Activated naive CD8-positive, alpha-beta T cell treated with anti-CD3 and anti-CD28 coated beads, Interleukin-2, amount 50 U/mL, for 24 hours (primary cell): Measurements from ENCODE around the gene ETV6.

ENCODE experiments used
- ATAC-seq: fragments of 150-1000 bp; cut with Tn5 transposase; one replicate; pipeline ENCODE4 v1.10.0; 2021
- DNase-seq: peaks from one replicate; pipeline ENCODE4 v3.0.0; 2021
- H3K27ac Mint-ChIP-seq: one replicate; pipeline ENCODE4 v1.8.0; 2021; ENCODE audit warnings: mild to moderate bottlenecking, mixed read lengths
- H3K27me3 Mint-ChIP-seq: one replicate; pipeline ENCODE4 v1.8.0; 2021; ENCODE audit warnings: mixed read lengths
- H3K36me3 Mint-ChIP-seq: one replicate; pipeline ENCODE4 v1.8.0; 2021; ENCODE audit warnings: low read depth, mixed read lengths
- H3K4me1 Mint-ChIP-seq: one replicate; pipeline ENCODE4 v1.8.0; 2021; ENCODE audit warnings: mixed read lengths
- H3K4me3 Mint-ChIP-seq: one replicate; pipeline ENCODE4 v1.8.0; 2021; ENCODE audit warnings: mild to moderate bottlenecking, moderate library complexity, mixed read lengths
- H3K9me3 Mint-ChIP-seq: one replicate; pipeline ENCODE4 v1.8.0; 2021; ENCODE audit warnings: mixed read lengths

The ETV6 gene

DNA sequence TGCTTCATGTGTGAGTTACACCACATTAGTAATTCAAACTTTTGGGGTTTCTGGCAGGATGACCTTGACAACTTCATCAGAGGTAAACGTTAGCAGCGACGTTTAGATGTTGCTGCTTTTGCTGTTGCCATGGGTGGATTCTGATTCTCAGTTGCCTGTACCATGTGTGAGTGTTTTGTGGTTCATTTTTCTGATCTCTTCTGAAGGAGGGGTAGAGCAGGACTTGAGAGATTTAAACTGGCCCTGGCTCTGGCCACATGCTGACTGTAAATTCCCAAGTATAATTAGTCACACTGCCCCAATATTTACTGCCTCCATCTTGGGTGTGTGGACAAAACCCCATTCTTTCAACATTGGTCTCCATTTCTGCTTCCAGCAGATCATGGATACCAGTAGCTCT lies 110.4 kb downstream of the ETV6 start:
- Mint-ChIP-seq H3K9me3 (no peaks in the 10 kb centered on the region), H3K4me1 (peaks cover 59% of the 10 kb centered on the region), H3K4me3 (no peak overlapping the region), H3K27me3 (no peaks in the 10 kb centered on the region), H3K27ac (no peak overlapping the region), H3K36me3 (peaks cover 12% of the 10 kb centered on the region)
- ATAC-seq (no peak), DNase-seq (no peak)

DNA sequence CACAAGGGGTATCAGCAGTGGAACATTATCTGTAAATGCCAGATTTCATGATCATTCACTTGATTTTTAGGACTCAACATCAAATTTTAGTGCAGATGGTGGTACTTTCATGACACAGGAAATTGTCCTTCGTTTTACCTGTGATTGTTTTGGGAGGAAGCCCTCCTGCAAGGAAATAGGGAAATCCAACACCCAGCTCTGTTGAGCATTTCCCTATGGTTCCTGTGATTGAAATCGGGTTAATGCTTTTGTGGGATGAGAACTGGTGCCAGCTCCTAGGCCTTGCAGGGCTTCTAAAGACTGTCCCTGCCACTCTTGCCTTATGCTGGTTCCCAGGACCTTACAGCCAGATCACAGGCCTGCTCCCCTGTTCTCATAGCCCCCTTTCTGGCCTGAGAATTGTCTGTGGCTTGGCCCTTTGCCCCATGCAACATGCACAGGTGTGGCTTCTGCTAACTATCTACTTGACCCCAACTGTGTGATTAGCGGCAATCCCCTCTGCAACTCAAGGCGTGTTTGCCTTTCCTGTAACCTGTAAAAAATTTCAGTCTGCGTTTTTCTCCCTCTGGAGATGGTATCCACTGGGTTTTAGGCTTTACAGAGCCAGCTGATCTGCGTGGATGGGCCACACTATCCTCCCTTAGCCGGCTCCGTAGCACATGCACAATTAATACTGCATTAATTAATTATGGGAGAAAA lies 112.5 kb downstream of the ETV6 start:
- Mint-ChIP-seq H3K36me3 (peaks cover 7% of the 10 kb centered on the region), H3K27me3 (no peaks in the 10 kb centered on the region), H3K27ac (peak overlapping the region; percentile 76), H3K4me1 (peaks cover 78% of the 10 kb centered on the region), H3K9me3 (no peaks in the 10 kb centered on the region), H3K4me3 (no peak overlapping the region)
- DNase-seq (no peak), ATAC-seq (no peak)

DNA sequence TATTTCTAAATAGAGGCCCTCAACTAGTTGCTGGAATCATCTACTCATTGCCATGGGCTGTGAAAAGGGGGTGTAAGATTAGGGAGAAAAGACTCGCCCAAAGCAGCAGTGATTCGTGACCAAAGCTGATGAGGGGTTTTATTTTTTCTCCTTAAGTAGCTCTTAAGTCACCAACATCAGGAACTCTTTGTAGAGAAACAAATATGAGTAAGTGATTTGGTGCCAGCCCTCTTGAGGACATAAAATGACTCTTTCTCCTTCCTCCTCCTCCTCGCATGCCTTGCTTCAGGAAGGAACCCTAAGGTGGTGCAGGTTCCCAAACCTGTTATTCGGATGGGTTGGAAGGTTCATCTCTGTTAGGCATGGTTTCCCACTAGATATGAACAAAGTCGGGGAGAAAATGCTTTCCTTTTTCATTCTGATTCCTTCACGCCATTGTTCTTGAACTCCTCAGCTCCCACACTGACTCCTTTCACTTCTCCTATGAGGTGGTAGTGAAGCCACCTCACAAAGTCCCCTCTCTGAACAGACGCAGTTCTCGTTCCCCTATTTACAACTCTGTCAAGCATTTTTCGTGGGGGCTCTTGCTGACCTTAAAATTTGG lies 113.4 kb downstream of the ETV6 start:
- peak; percentile 12 for ATAC-seq
- Mint-ChIP-seq H3K36me3 (peaks cover 6% of the 10 kb centered on the region), H3K27me3 (no peaks in the 10 kb centered on the region), H3K9me3 (no peaks in the 10 kb centered on the region), H3K27ac (peak overlapping the region; percentile 76), H3K4me1 (peaks cover 86% of the 10 kb centered on the region), H3K4me3 (peak overlapping the region; percentile 22)
- no peak for DNase-seq

DNA sequence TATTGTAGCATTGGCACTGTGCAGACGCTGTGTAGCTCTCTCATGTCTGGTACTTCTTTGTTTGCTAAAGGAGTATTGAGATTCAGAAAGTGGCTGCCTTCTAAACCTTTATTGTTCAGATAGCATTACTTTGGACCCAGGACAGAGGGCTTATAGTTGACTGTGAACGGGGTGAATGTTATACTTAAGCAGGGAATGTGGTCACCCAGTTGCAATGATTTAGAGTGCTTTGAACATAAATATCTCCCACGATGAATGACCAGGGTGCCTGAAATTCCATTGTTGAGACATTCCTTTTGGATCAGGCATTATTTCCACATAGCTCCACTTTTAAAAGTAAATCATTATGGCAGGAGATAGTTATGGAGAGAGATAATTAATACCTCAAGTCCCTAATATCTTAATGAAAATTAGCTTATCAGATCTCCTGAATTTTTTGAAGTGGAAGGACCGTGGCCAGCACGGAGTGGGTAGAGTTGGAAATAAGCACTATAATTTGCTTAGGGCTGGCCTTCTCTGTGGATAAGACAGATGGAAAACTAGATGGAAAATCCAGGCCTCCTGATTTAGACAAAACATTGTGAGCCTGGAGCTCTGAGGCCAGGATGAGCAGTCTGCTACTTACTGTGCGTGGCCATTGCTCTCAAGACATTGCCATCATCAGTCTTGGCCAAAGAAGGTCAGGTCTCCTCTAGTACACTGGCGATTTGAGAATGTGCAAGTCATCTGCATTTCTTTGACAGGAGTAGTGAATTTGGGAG lies 114.5 kb downstream of the ETV6 start:
- no peak for DNase-seq
- Mint-ChIP-seq H3K27me3 (no peaks in the 10 kb centered on the region), H3K36me3 (peaks cover 6% of the 10 kb centered on the region), H3K4me3 (no peak overlapping the region), H3K27ac (no peak overlapping the region), H3K9me3 (no peaks in the 10 kb centered on the region), H3K4me1 (peaks cover 89% of the 10 kb centered on the region)
- no peak for ATAC-seq

GRCh38 chr12:11764837-11765236 lies 115.4 kb downstream of the ETV6 start:
- no peak overlapping the region for H3K4me3 Mint-ChIP-seq
- H3K36me3 Mint-ChIP-seq: peaks cover 10% of the 10 kb centered on the region
- peak overlapping the region; percentile 88 for H3K27ac Mint-ChIP-seq
- ATAC-seq (no peak), DNase-seq (no peak)
- no peaks in the 10 kb centered on the region for H3K9me3 Mint-ChIP-seq
- H3K27me3 Mint-ChIP-seq: no peaks in the 10 kb centered on the region
- peaks cover 91% of the 10 kb centered on the region for H3K4me1 Mint-ChIP-seq

DNA sequence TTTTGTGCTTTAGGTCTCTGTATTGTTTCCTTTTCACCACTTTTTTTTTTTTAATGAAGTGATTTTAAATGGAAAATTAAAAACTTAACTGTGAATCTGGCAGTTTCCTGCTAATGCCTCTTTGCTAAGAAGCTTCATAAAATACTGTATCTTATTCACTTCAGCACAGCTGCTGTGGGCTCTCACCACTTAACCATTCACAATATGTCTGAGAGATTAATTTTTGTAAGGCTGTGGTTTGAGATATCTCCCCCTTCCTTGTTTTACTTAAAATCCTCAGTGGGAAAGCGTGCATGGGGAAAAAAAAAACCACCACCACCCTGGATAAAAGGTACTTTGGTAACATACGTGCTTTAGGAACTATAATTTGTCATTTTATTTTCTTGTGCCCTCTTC lies 115.9 kb downstream of the ETV6 start:
- peak overlapping the region; percentile 60 for H3K4me3 Mint-ChIP-seq
- H3K27me3 Mint-ChIP-seq: no peaks in the 10 kb centered on the region
- DNase-seq (no peak), ATAC-seq (peak; percentile 38)
- no peaks in the 10 kb centered on the region for H3K9me3 Mint-ChIP-seq
- H3K27ac Mint-ChIP-seq: peak overlapping the region; percentile 88
- peaks cover 10% of the 10 kb centered on the region for H3K36me3 Mint-ChIP-seq
- peaks cover 94% of the 10 kb centered on the region for H3K4me1 Mint-ChIP-seq

DNA sequence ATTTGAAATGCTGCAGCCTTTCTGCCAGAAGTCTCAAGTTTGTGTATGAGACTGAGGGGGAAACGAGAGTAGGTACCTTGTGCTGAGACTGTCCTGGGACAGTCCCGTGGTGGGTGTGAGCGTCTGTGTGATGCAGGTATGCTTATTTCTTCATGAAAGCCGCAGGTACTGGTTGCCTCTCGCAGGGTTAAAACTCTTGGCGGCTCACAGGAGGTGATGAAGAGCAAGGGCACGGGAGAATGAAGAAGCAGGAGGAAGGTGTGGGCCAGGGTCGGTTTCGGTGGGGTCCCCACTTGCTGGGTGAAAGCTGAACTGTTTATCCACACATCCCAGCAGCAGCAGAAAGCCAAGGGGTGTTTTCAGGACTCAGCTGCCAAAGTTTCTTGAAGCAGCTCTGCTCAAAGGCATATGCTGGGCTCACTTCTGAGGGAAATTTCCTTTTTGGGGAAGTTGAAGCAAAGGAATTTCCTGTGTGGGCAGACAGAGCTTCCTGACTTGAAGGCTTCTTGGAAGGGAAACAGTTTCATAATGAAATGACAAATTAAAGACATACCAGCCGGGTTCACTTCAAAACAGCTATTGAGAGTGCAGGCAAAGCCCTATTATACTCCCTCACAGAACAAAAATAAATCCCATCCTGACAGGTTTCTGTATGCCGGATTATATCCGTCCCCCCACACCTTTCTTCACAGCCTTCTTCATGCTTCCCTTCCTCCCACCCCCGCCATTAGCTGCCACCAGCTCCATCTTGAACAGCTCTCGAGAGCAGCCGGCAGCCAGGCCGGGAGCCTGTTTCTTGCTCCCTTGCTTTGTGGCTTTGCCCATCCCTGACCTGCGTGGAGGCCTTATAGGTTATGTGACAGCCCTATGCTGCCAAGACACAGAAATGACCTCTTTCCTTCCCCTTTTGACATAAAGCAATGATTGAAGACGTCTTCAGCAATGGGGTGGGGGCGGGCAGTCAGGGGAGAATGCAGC lies 116.6 kb downstream of the ETV6 start:
- H3K27me3 Mint-ChIP-seq: no peaks in the 10 kb centered on the region
- H3K36me3 Mint-ChIP-seq: peaks cover 10% of the 10 kb centered on the region
- ATAC-seq (peak; percentile 94), DNase-seq (peak; percentile 63)
- peak overlapping the region; percentile 88 for H3K27ac Mint-ChIP-seq
- peak overlapping the region; percentile 60 for H3K4me3 Mint-ChIP-seq
- peaks cover 96% of the 10 kb centered on the region for H3K4me1 Mint-ChIP-seq
- no peaks in the 10 kb centered on the region for H3K9me3 Mint-ChIP-seq

- ATAC-seq (no peak), DNase-seq (no peak)
- peaks cover 10% of the 10 kb centered on the region for H3K36me3 Mint-ChIP-seq
- no peaks in the 10 kb centered on the region for H3K27me3 Mint-ChIP-seq
- H3K9me3 Mint-ChIP-seq: no peaks in the 10 kb centered on the region
- peaks cover 96% of the 10 kb centered on the region for H3K4me1 Mint-ChIP-seq
- H3K4me3 Mint-ChIP-seq: peak overlapping the region; percentile 60
- peak overlapping the region; percentile 88 for H3K27ac Mint-ChIP-seq
Observed at GRCh38 chr12:11767029-11767724, 117.7 kb downstream of the ETV6 start.

DNA sequence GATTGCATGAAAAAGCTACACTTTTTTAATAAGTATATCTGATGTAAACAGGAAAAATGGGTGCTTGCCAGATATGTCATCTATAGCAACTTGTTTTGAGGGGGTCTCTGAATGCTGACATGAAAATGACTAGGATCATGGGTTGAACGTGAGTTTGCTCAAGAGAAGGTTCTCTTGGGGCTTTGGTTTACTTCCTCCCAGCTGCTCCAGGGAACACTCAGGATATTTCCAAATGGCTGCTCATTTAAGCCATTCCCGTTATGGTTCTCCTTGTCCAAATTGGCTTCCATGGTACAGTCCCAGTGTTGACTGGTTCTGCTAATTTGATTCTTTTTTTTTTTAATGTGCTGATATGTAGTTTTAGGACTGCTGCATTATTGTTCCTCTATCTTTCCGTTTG lies 118.3 kb downstream of the ETV6 start:
- Mint-ChIP-seq H3K9me3 (no peaks in the 10 kb centered on the region), H3K4me1 (peaks cover 96% of the 10 kb centered on the region), H3K27me3 (no peaks in the 10 kb centered on the region), H3K36me3 (peaks cover 15% of the 10 kb centered on the region), H3K27ac (peak overlapping the region; percentile 88), H3K4me3 (no peak overlapping the region)
- ATAC-seq (no peak), DNase-seq (no peak)

DNA sequence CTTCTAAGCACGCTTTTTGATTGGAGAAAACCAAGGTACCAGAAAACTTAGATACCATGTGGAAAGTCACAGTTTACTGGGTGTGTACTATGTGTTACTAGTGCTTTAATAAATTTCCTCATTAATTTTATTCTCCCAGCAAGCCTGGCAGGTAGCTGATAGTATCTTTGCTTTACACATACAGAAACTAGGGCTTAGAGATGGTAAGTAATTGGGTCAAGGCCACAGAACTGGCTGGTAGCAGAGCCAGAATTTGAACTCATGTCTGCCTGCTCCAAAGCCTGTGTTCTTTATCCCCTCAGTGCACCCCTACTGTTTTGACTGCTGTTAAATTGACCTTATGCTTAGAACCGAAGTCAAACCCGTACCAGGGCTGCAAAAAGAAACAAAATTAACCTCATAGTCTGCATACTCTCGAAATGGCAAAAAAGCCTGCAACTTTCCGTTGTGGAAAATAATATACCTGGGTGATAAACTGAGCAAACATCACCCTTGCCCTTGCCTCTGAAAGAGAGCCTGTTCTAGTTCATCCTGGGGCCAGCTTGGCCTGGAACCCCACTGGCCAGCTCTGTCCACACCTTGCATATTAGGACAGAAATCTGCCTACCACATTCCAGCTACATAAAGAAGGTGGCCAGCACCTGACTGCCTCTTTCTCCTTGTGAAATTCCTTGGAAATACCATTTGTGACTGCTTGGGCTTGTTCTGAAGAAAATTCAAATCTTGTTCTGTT lies 118.9 kb downstream of the ETV6 start:
- Mint-ChIP-seq H3K27me3 (no peaks in the 10 kb centered on the region), H3K27ac (no peak overlapping the region), H3K4me3 (no peak overlapping the region), H3K4me1 (peaks cover 92% of the 10 kb centered on the region), H3K36me3 (peaks cover 13% of the 10 kb centered on the region), H3K9me3 (no peaks in the 10 kb centered on the region)
- ATAC-seq (no peak), DNase-seq (no peak)

DNA sequence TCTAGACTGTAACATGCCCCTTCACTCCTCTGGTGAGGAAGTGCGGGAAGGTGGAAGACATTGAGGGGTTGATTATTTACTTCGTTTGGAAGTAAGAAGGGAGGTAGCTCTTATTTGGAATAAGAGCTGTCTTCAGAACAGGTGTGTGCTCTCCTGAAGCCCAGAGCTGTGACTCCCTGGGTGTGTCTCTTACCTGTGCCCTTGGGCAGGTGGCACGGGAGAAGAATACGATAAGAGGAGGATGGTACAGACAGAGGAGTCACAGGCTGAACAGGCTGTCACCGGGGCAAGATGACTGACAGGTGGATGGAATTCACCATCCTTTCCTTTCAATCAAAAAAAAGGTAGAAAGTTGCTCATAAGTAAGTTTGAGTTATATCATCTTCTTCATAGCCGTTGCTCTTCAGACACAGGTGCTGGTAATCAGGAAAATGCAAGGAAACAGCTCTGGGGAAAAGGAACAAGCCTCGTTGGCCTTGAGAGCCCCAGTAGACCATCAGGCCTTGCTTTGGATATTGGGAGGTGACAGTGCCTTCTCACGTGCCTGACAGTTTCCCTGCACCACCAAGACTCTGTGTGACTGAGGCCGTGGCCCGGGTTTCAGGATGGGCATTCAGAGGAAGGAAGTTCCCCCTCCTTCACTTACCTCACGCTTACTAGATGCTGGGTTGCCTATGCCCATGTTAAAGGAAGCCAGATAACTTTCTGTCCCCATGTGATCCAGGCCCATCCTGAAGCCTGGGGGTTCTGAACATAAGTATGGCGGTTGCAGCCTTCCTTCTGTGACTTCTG lies 120.4 kb downstream of the ETV6 start:
- Mint-ChIP-seq H3K27me3 (no peaks in the 10 kb centered on the region), H3K4me3 (no peak overlapping the region), H3K4me1 (peaks cover 91% of the 10 kb centered on the region), H3K36me3 (peaks cover 10% of the 10 kb centered on the region), H3K27ac (peak overlapping the region; percentile 38), H3K9me3 (no peaks in the 10 kb centered on the region)
- DNase-seq: no peak
- ATAC-seq: no peak

DNA sequence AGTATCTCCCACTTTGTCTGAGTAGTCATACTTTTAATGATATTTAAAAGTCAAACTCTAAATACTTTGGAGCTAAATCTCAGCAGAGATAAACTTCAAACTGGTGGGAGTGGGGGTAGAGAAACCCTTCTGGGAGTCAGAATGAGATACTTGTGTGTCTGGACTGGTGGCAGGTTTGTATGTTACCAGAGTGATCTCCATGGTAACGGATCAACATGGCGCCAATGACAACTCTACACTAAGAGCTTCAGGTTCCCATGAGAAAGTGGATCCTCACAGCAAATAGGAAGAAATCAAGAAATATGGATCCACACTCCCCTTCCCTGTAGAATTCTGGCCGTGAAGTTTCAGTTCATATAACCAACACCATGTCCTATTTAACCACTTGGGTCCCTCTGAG lies 121.9 kb downstream of the ETV6 start:
- H3K36me3 Mint-ChIP-seq: peaks cover 11% of the 10 kb centered on the region
- H3K4me3 Mint-ChIP-seq: no peak overlapping the region
- peaks cover 78% of the 10 kb centered on the region for H3K4me1 Mint-ChIP-seq
- no peaks in the 10 kb centered on the region for H3K9me3 Mint-ChIP-seq
- ATAC-seq (no peak), DNase-seq (no peak)
- peak overlapping the region; percentile 75 for H3K27ac Mint-ChIP-seq
- no peaks in the 10 kb centered on the region for H3K27me3 Mint-ChIP-seq
